ENCODE results near the gene NT5C1B.
"Not testable (repeated sequence)": the region's sequence is repeated elsewhere in the genome, so short reads cannot be mapped to it uniquely, and the experiment has no call there.

The NT5C1B gene

GRCh38 chr2:18589354-18589753, at the start of gene NT5C1B:
Gene NT5C1B (minus strand): TSS chr2:18589569. CDS start chr2:18589468, 101 bp downstream.
- no peak for DNase-seq

GRCh38 chr2:18637196-18637595, 47.8 kb upstream of the NT5C1B start:
- no peak for DNase-seq

- not testable (repeated sequence) for DNase-seq
These were observed 43.3 kb upstream of the NT5C1B start for GRCh38 chr2:18632699-18633098.

GRCh38 chr2:18630941-18631340, 41.6 kb upstream of the NT5C1B start:
- no peak for DNase-seq

GRCh38 chr2:18630541-18630940, 41.2 kb upstream of the NT5C1B start:
- DNase-seq = no peak

- no peak for DNase-seq
These were observed 40.7 kb upstream of the NT5C1B start for GRCh38 chr2:18630101-18630500.

GRCh38 chr2:18626958-18627650, 37.7 kb upstream of the NT5C1B start:
- no peak for DNase-seq

GRCh38 chr2:18626256-18626668, 36.9 kb upstream of the NT5C1B start:
- DNase-seq = no peak

GRCh38 chr2:18625563-18625962, 36.2 kb upstream of the NT5C1B start:
- no peak for DNase-seq

- no peak for DNase-seq
These were observed 34.4 kb upstream of the NT5C1B start for GRCh38 chr2:18623782-18624181.

- no peak for DNase-seq
These were observed 31.7 kb upstream of the NT5C1B start for GRCh38 chr2:18620867-18621632.

GRCh38 chr2:18619091-18619490, 29.7 kb upstream of the NT5C1B start:
- DNase-seq = no peak

GRCh38 chr2:18614041-18614440, 24.7 kb upstream of the NT5C1B start:
- no peak for DNase-seq

GRCh38 chr2:18612133-18612532, 22.8 kb upstream of the NT5C1B start:
- no peak for DNase-seq

GRCh38 chr2:18611604-18612003, 22.2 kb upstream of the NT5C1B start:
- no peak for DNase-seq

- DNase-seq = no peak
These were observed 21.8 kb upstream of the NT5C1B start for GRCh38 chr2:18611184-18611583.

GRCh38 chr2:18610651-18611050, 21.3 kb upstream of the NT5C1B start:
- no peak for DNase-seq

GRCh38 chr2:18610090-18610489, 20.7 kb upstream of the NT5C1B start:
- no peak for DNase-seq

- no peak for DNase-seq
These were observed 15.7 kb upstream of the NT5C1B start for GRCh38 chr2:18605115-18605514.

GRCh38 chr2:18604531-18604885, 15.1 kb upstream of the NT5C1B start:
- DNase-seq = no peak

- DNase-seq = no peak
These were observed 14.6 kb upstream of the NT5C1B start for GRCh38 chr2:18603854-18604530.

- no peak for DNase-seq
These were observed 12.9 kb upstream of the NT5C1B start for GRCh38 chr2:18602298-18602697.

- DNase-seq = no peak
These were observed 10.9 kb upstream of the NT5C1B start for GRCh38 chr2:18600255-18600613.

All from activated T-cell treated with anti-CD3 and anti-CD28 coated beads, Interleukin-2, amount 50 U/mL, for 48 hours (primary cell).